Type B pancreatic cell (in vitro differentiated cells): Measurements from ENCODE around the gene TUFT1. TPM values are rescaled to one million over a fixed set of nuclear protein-coding genes. Genes with fewer than 3 reads are reported as not detected.
A peak's percentile ranks its signal among the peaks of the same experiment; 100 is the strongest.

Source experiments
- DNase-seq: peaks from one replicate; pipeline ENCODE4 v3.0.0; 2021; ENCODE audit warnings: mixed read lengths; ENCODE audit not compliant: unreplicated experiment; ENCODE audit errors: extremely low spot score
- H3K27ac Mint-ChIP-seq: 2 replicates; pipeline ENCODE4 v1.8.0; 2021; ENCODE audit warnings: mild to moderate bottlenecking, mixed read lengths
- H3K27me3 Mint-ChIP-seq: 2 replicates; pipeline ENCODE4 v1.8.0; 2021; ENCODE audit warnings: mixed read lengths
- H3K36me3 Mint-ChIP-seq: 2 replicates; pipeline ENCODE4 v1.8.0; 2021; ENCODE audit warnings: mixed read lengths
- H3K4me1 Mint-ChIP-seq: one replicate; pipeline ENCODE4 v1.8.0; 2021; ENCODE audit warnings: mixed read lengths; ENCODE audit not compliant: unreplicated experiment
- H3K4me3 Mint-ChIP-seq: 2 replicates; pipeline ENCODE4 v1.8.0; 2021; ENCODE audit warnings: mild to moderate bottlenecking, mixed read lengths
- H3K9me3 Mint-ChIP-seq: 2 replicates; pipeline ENCODE4 v1.8.0; 2021; ENCODE audit warnings: mixed read lengths
- CTCF ChIP-seq: fragments of 200-600 bp; sonication (generic); conservative IDR thresholded peaks from 2 replicates; pipeline ENCODE4 v1.5.0; 2021; ENCODE audit warnings: antibody characterized with exemption, mild to moderate bottlenecking
- total RNA-seq: library from RNA; stranded (reverse); gene quantifications from 2 replicates; pipeline ENCODE4 v1.2.1, GENCODE V29; 2021; ENCODE audit warnings: low replicate concordance

TUFT1 gene
- total RNA-seq, 1 donor from 2014 or later = 15.5 TPM

GRCh38 chr1:151502859-151503780 lies 37.0 kb upstream of the TUFT1 start:
- no peak for TF ChIP-seq CTCF
- Mint-ChIP-seq H3K9me3 (no peaks in the 10 kb centered on the region), H3K27ac (peak overlapping the region; percentile 20), H3K27me3 (no peaks in the 10 kb centered on the region), H3K36me3 (no peaks in the 10 kb centered on the region), H3K4me1 (peaks cover 14% of the 10 kb centered on the region), H3K4me3 (no peak overlapping the region)
- DNase-seq = no peak

GRCh38 chr1:151504252-151504651 lies 35.9 kb upstream of the TUFT1 start:
- Mint-ChIP-seq H3K4me1 (peaks cover 14% of the 10 kb centered on the region), H3K27ac (no peak overlapping the region), H3K27me3 (no peaks in the 10 kb centered on the region), H3K4me3 (no peak overlapping the region), H3K36me3 (no peaks in the 10 kb centered on the region), H3K9me3 (no peaks in the 10 kb centered on the region)
- TF ChIP-seq CTCF = no peak
- no peak for DNase-seq

GRCh38 chr1:151504759-151505158 lies 35.4 kb upstream of the TUFT1 start:
- TF ChIP-seq CTCF = no peak
- Mint-ChIP-seq H3K27ac (no peak overlapping the region), H3K9me3 (no peaks in the 10 kb centered on the region), H3K36me3 (no peaks in the 10 kb centered on the region), H3K27me3 (no peaks in the 10 kb centered on the region), H3K4me1 (peaks cover 14% of the 10 kb centered on the region), H3K4me3 (no peak overlapping the region)
- no peak for DNase-seq

GRCh38 chr1:151508833-151509232 lies 31.3 kb upstream of the TUFT1 start:
- no peaks in the 10 kb centered on the region for H3K9me3 Mint-ChIP-seq
- no peak for TF ChIP-seq CTCF
- H3K4me3 Mint-ChIP-seq = peak overlapping the region; percentile 45
- H3K27me3 Mint-ChIP-seq = peaks cover 12% of the 10 kb centered on the region
- peaks cover 19% of the 10 kb centered on the region for H3K4me1 Mint-ChIP-seq
- H3K36me3 Mint-ChIP-seq = no peaks in the 10 kb centered on the region
- no peak for DNase-seq
- peak overlapping the region; percentile 87 for H3K27ac Mint-ChIP-seq

GRCh38 chr1:151509350-151510019 lies 30.6 kb upstream of the TUFT1 start:
- peaks cover 25% of the 10 kb centered on the region for H3K4me1 Mint-ChIP-seq
- H3K4me3 Mint-ChIP-seq = peak overlapping the region; percentile 45
- H3K9me3 Mint-ChIP-seq = no peaks in the 10 kb centered on the region
- peak overlapping the region; percentile 87 for H3K27ac Mint-ChIP-seq
- no peaks in the 10 kb centered on the region for H3K36me3 Mint-ChIP-seq
- DNase-seq = no peak
- TF ChIP-seq CTCF = no peak
- peaks cover 12% of the 10 kb centered on the region for H3K27me3 Mint-ChIP-seq
